Mesangial cell (primary cell): ENCODE results near the gene IKZF4. TPM values are rescaled to one million over a fixed set of nuclear protein-coding genes. Genes with fewer than 3 reads are reported as not detected.

Experiments
- total RNA-seq: library from RNA; depleted of rRNA; stranded (reverse); fragments of >200 nt; gene quantifications from 2 replicates; pipeline ENCODE4 v1.2.3, GENCODE V29; 2015

Gene IKZF4
- 4.1 and 5.3 TPM in 2 replicates for total RNA-seq

GRCh38 chr12:56020423-56021184 is at the start of gene IKZF4:
Gene IKZF4 (plus strand): TSS chr12:56021043. CDS start chr12:56021494, 451 bp downstream.

GRCh38 chr12:55973599-55974307 is 47.1 kb upstream of the IKZF4 start, which contains the start of gene RAB5B:
Gene RAB5B (plus strand): TSS chr12:55974078. CDS start chr12:55986961, 12,883 bp downstream.

GRCh38 chr12:55996715-55997534 is 23.9 kb upstream of the IKZF4 start, which contains the start of gene SUOX:
Gene SUOX (plus strand): TSS chr12:55997276. CDS start chr12:56002222, 4,946 bp downstream.

DNA sequence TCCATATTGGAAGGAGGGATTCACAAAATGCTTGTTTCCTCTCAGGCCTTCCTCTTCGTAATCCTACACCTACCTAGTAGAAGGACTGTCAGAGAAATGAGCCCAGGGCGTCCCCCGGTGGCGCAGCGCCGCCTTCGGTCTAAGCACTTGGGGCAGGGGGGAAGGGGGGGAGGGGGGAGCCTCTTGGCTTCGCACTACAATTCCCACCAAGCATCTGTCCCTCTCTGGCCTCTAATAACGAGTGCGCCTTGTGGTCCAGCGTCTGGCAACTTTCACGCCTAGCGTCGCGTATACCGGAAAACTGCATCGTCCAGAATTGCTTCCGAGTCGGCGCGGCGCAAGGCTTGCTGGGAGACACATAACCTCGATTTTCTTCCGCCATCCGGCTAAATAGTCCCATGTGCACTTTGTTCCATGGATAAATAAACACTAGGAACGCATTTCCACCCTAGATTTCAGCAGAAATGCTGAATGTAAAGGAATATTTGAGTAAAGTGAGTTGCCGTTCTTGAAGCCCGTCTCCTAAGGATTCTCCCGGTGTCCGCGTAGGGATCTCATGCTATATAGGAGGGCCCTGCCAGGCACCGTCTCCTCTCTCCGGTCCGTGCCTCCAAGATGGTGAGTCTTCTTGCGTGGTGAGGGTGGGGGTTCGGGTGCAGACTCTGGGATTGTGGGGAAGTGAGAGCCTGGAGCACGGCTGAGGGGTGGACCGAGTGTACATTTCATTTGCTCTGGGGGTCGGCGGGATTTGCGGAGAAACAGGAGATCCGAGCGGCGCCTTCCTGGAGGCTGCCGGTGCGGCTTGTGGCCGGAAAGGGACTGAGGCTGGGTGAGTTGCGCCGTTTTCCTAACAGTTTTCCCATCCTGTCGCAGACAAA is 20.9 kb downstream of the IKZF4 start, which contains the start of gene RPS26:
Gene RPS26, plus strand, starts transcription at position 367 of the 878 bp plus-strand sequence. Its CDS starts 249 bp downstream, at position 616.

GRCh38 chr12:56079723-56080555 is 59.1 kb downstream of the IKZF4 start, which contains the start of gene ERBB3:
Gene ERBB3 (plus strand): TSS chr12:56080165. CDS start chr12:56080301, 136 bp downstream.

Other genes starting within 250 kb of the IKZF4 start
- 36.6 and 49.7 TPM in 2 replicates for gene SARNP, start 203.3 kb upstream of the IKZF4 start, total RNA-seq
- 16.4 and 31.3 TPM in 2 replicates for gene ORMDL2, start 203.0 kb upstream of the IKZF4 start, total RNA-seq
- 32.4 and 41.8 TPM in 2 replicates for gene DNAJC14, start 191.5 kb upstream of the IKZF4 start, total RNA-seq
- gene MMP19, start 178.1 kb upstream of the IKZF4 start, total RNA-seq, result 0.98 and 3.7 TPM in 2 replicates
- 23.0 and 23.7 TPM in 2 replicates for gene PYM1, start 93.1 kb upstream of the IKZF4 start, total RNA-seq
- 31.6 and 34.2 TPM in 2 replicates for gene DGKA, start 89.9 kb upstream of the IKZF4 start, total RNA-seq
- 1.5 and 6.6 TPM in 2 replicates for gene PMEL, start 55.0 kb upstream of the IKZF4 start, total RNA-seq
- gene CDK2, start 54.2 kb upstream of the IKZF4 start, total RNA-seq, result 11.2 and 54.6 TPM in 2 replicates
- 44.3 and 67.1 TPM in 2 replicates for gene RAB5B, start 47.0 kb upstream of the IKZF4 start, total RNA-seq
- 14.5 and 18.4 TPM in 2 replicates for gene SUOX, start 23.8 kb upstream of the IKZF4 start, total RNA-seq
- 819 and 1,390 TPM in 2 replicates for gene RPS26, start 20.9 kb downstream of the IKZF4 start, total RNA-seq
- gene ERBB3, start 59.1 kb downstream of the IKZF4 start, total RNA-seq, result 2.3 and 5.6 TPM in 2 replicates
- gene PA2G4, start 83.5 kb downstream of the IKZF4 start, total RNA-seq, result 87.1 and 204 TPM in 2 replicates
- 1,989 and 2,469 TPM in 2 replicates for gene RPL41, start 95.6 kb downstream of the IKZF4 start, total RNA-seq
- gene ZC3H10, start 97.2 kb downstream of the IKZF4 start, total RNA-seq, result 2.3 and 3.0 TPM in 2 replicates
- gene ESYT1, start 107.2 kb downstream of the IKZF4 start, total RNA-seq, result 318 and 340 TPM in 2 replicates
- 91.1 and 109 TPM in 2 replicates for gene MYL6B, start 131.5 kb downstream of the IKZF4 start, total RNA-seq
- 1,442 and 2,553 TPM in 2 replicates for gene MYL6, start 137.3 kb downstream of the IKZF4 start, total RNA-seq
- gene SMARCC2, start 168.4 kb downstream of the IKZF4 start, total RNA-seq, result 35.0 and 49.7 TPM in 2 replicates
- gene RNF41, start 200.9 kb downstream of the IKZF4 start, total RNA-seq, result 53.6 and 72.0 TPM in 2 replicates
- 30.0 and 48.1 TPM in 2 replicates for gene NABP2, start 203.3 kb downstream of the IKZF4 start, total RNA-seq
- gene SLC39A5, start 209.0 kb downstream of the IKZF4 start, total RNA-seq, result not detected in 2 replicates
- gene ANKRD52, start 237.3 kb downstream of the IKZF4 start, total RNA-seq, result 42.3 and 54.6 TPM in 2 replicates
- 9.6 and 9.8 TPM in 2 replicates for gene COQ10A, start 245.9 kb downstream of the IKZF4 start, total RNA-seq